ENCODE results near the gene TPM2.

- no peak for TF ChIP-seq CTCF (IDR thresholded peaks at IDR 0.05)
- TF ChIP-seq EZH2 (IDR thresholded peaks at IDR 0.05) = no peak
Measured at GRCh38 chr9:35686222-35687203, 3.2 kb downstream of the TPM2 start.

All from neural progenitor cell (in vitro differentiated cells).